GM12891 (cell line): ENCODE data around the gene WDR45B.

Experiments used
- PAX5 ChIP-seq: IDR thresholded peaks from 2 replicates; pipeline ENCODE4 v1.6.1; 2011; ENCODE audit warnings: low read length, moderate library complexity, mild to moderate bottlenecking; ENCODE audit not compliant: insufficient read depth, severe bottlenecking
- POLR2A ChIP-seq: IDR thresholded peaks from 2 replicates; pipeline ENCODE4 v1.6.1; 2011; ENCODE audit warnings: low read depth, low read length, control low read depth
- POLR2AphosphoS5 ChIP-seq: IDR thresholded peaks from 2 replicates; pipeline ENCODE4 v1.6.1; 2011; ENCODE audit warnings: low read depth, low read length, control low read depth
- POU2F2 ChIP-seq: IDR thresholded peaks from 2 replicates; pipeline ENCODE4 v1.6.1; 2011; ENCODE audit warnings: low read depth, mild to moderate bottlenecking, control low read depth, low read length, moderate library complexity
- SPI1 ChIP-seq: IDR thresholded peaks from 2 replicates; pipeline ENCODE4 v1.6.1; 2011; ENCODE audit warnings: low read depth, low read length, control low read depth
- TAF1 ChIP-seq: IDR thresholded peaks from 2 replicates; pipeline ENCODE4 v1.6.1; 2011; ENCODE audit warnings: low read depth, low read length, control low read depth

DNA sequence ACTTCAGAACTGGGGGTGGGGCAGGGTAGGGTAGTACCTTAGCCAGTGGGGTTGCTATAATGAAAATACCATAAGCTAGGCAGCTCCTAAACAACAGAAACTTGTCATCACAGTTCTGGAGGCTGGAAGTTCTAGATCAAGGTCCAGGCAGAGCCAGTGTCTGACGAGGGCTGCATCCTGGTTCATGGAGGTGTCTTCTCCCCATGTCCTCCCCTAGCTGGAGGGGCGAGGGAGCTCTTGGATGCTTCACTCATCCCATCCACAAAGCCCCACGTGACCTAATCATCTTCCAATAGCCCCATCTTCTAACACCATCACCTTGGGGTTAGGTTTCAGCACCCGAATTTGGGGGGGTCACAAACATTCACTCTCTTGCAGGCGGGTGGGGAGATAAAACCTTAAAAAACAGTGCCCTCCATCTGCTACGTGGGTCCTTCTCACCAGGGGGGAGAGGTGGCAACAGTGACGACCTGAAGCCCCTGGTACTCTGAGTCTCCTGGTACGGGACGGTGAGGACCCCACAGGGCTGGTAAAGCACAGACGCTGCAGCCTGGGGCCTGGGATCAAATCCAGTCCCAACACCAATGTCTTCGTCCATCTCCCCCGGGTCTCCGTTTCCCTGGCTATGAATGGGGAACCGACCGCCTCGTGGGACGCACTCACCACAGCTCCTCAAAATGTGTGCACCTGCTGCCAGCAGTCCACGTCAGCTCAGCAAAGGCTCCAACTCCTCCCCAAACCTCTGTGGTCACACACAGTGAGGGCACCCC is 27.4 kb upstream of the WDR45B start:
- TF ChIP-seq POLR2AphosphoS5 (no peak), POLR2A (no peak), TAF1 (no peak), PAX5 (no peak), SPI1 (no peak), POU2F2 (no peak)
